ENCODE data around the gene ZNF362.

The ZNF362 gene

DNA sequence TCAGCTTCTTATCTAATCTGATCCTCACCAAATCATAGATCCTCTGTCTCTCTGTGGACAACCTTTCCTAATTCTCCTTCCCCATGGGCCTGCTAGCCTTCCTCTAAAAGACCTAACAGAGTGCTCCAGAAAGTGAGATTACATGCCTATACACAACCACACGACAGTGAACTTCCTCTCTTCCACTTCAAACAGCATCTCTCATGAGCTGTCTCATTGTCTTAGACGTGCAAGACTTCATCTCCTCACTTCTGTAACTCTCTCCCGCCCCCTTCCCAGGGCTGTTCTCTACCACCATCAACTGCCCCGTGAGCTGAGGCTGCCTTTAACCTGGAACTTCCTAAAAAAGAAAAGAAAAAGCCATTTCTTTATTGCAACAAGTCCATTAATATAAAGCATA lies 78.7 kb downstream of the ZNF362 start:
- peak overlapping the region in 1 of 2 donors; percentile 34 for H3K4me3 ChIP-seq
- TF ChIP-seq, protein P1, sequence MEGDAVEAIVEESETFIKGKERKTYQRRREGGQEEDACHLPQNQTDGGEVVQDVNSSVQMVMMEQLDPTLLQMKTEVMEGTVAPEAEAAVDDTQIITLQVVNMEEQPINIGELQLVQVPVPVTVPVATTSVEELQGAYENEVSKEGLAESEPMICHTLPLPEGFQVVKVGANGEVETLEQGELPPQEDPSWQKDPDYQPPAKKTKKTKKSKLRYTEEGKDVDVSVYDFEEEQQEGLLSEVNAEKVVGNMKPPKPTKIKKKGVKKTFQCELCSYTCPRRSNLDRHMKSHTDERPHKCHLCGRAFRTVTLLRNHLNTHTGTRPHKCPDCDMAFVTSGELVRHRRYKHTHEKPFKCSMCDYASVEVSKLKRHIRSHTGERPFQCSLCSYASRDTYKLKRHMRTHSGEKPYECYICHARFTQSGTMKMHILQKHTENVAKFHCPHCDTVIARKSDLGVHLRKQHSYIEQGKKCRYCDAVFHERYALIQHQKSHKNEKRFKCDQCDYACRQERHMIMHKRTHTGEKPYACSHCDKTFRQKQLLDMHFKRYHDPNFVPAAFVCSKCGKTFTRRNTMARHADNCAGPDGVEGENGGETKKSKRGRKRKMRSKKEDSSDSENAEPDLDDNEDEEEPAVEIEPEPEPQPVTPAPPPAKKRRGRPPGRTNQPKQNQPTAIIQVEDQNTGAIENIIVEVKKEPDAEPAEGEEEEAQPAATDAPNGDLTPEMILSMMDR (IDR thresholded peaks at IDR 0.05), result no peak
- peaks cover 12 to 92% (median 87%) of the 10 kb centered on the region in 4 donors for H3K4me1 ChIP-seq
- no peaks in the 10 kb centered on the region for H3K27me3 ChIP-seq
- H3K27ac ChIP-seq, result peak overlapping the region; percentile 95 to 98
- no peak for DNase-seq
- intact Hi-C loops (cut with DNase I; ENCODE audit: low total_unique reads), result no loop called here
- H3K9me3 ChIP-seq, result no peaks in the 10 kb centered on the region
- H3K36me3 ChIP-seq, result peaks cover 22 to 49% (median 36%) of the 10 kb centered on the region in 3 donors

DNA sequence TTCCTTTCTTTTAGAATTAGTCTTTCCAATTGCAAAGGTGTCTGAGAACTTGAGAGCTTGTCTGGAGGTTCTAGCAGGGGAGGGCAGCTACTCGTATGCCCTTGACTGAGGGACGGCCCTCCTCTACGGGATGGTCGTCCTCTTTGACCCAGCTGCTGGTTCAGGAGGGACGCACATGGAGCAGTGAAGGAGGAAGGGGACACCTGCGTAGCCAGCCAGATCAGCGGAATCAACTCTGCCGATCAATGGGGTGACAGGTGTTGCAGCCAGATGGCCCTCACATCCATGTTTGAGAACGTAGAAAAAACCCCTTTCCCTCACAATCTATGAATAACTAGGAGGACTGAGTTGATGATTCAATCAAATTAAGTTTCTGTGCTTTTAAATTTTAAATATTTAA lies 80.3 kb downstream of the ZNF362 start:
- no peaks in the 10 kb centered on the region for H3K9me3 ChIP-seq
- H3K4me1 ChIP-seq, result peaks cover 17 to 100% (median 96%) of the 10 kb centered on the region in 4 donors
- TF ChIP-seq, protein P1 (IDR thresholded peaks at IDR 0.05), result no peak
- no peak for DNase-seq
- intact Hi-C loops (cut with DNase I; ENCODE audit: low total_unique reads), result no loop called here
- peaks cover 7 to 34% (median 21%) of the 10 kb centered on the region in 3 donors for H3K36me3 ChIP-seq
- no peaks in the 10 kb centered on the region for H3K27me3 ChIP-seq
- H3K27ac ChIP-seq, result peak overlapping the region; percentile 95 to 98
- H3K4me3 ChIP-seq, result no peak overlapping the region

DNA sequence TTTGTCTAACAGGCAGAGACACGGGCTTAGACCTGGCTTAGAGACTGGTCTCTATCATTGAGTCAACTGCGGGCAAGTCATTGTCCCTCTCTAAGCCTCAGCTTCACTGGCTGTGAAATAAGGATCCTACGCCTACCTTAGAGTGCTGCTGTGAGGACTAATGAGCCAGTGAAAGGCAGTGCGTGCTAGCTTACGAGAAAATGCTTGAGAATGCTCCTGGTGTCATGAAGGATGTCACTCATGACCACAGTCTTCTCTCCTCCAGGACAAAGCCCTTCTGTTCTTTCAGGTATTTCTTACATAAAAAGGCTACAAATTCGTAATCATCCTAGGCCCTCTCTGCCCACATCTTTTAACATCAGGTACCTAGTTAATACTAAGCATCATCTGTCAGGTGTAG lies 81.1 kb downstream of the ZNF362 start:
- Histone ChIP-seq H3K27ac (peak overlapping the region; percentile 95 to 98), H3K27me3 (no peaks in the 10 kb centered on the region), H3K9me3 (no peaks in the 10 kb centered on the region), H3K4me1 (peaks cover 18 to 100% (median 95%) of the 10 kb centered on the region in 4 donors), H3K36me3 (peaks cover 0 to 25% (median 13%) of the 10 kb centered on the region in 3 donors), H3K4me3 (peak overlapping the region in 1 of 2 donors; percentile 40)
- no peak for DNase-seq
- intact Hi-C loops (cut with DNase I; ENCODE audit: low total_unique reads), result no loop called here
- TF ChIP-seq, protein P1 (IDR thresholded peaks at IDR 0.05), result no peak

DNA sequence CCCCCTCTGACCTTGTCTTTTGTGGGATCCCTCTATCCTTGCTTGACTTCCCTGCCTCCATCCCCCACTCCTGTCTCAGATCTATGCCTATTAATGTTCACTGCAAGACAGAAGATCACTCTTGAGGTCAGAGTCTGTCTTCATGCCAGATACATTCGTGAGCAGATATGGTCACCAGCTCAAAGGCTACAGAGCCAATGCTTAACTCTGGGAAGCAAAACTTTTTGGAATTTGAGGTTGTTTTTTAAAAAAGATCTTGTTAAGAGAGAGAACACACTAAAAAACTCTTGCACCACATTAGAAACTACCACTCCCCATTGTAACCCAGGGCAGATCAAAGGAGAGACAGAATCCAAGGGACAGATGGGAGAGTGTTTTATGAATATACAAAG lies 81.8 kb downstream of the ZNF362 start:
- H3K27me3 ChIP-seq, result no peaks in the 10 kb centered on the region
- peak overlapping the region; percentile 33 to 40 for H3K4me3 ChIP-seq
- TF ChIP-seq, protein P1 (IDR thresholded peaks at IDR 0.05), result no peak
- no peak for DNase-seq
- H3K27ac ChIP-seq, result peak overlapping the region; percentile 95 to 98
- H3K36me3 ChIP-seq, result peaks cover 0 to 25% (median 12%) of the 10 kb centered on the region in 3 donors
- intact Hi-C loops (cut with DNase I; ENCODE audit: low total_unique reads), result no loop called here
- no peaks in the 10 kb centered on the region for H3K9me3 ChIP-seq
- H3K4me1 ChIP-seq, result peaks cover 22 to 100% (median 95%) of the 10 kb centered on the region in 4 donors

DNA sequence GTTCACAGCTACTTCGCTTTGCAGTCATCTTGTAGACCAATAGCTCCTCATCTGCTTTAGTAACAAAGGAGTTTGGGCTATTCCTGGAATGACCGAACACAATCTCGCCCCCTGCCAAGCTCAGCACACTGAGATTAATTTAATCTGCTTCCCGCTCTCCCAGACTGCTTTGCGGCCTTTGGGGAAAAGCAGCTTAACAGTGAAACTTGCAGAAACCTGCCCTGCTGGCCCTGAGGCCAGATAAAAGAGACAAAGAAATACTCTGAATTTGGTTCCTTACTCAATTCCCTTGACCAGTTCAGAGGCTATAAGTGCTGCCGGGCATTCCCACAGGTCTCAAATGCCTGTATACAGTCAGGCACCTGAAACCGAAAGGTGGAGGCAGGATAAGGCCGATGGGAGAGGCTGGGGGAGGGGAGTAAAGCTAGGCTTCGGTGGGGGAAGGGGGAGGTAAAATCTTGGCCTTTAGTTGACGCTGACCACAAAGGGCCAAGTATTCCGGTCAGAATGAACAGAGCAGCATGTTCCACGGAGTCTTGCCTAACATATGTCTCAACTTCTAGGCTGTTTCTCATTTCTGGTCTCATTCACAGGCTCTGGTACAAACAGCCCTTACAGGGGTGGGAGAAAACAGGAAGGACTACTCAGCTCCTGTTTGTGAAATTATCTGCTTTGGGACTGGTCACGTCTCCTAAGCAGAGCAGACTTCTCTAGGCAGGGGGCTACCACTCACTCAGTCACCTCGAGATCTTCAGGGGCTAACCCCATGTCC lies 82.3 kb downstream of the ZNF362 start:
- Histone ChIP-seq H3K9me3 (no peaks in the 10 kb centered on the region), H3K27me3 (no peaks in the 10 kb centered on the region), H3K4me1 (peaks cover 22 to 100% (median 94%) of the 10 kb centered on the region in 4 donors), H3K36me3 (peaks cover 0 to 20% (median 7%) of the 10 kb centered on the region in 3 donors), H3K4me3 (peak overlapping the region; percentile 33 to 40), H3K27ac (peak overlapping the region; percentile 95 to 98)
- intact Hi-C loops (cut with DNase I; ENCODE audit: low total_unique reads), result no loop called here
- peak; percentile 76 to 89 for DNase-seq
- TF ChIP-seq, protein P1 (IDR thresholded peaks at IDR 0.05), result no peak

All from tibial artery (tissue), 4 donors.